Keratinocyte (primary cell): ENCODE data around the gene ACSS1.

Experiments
- CTCF ChIP-seq, 3 experiments: IDR thresholded peaks in 1 of 3; conservative IDR thresholded peaks in 1 of 3; optimal IDR thresholded peaks in 1 of 3; 2 replicates in 2 of 3; 3 replicates in 1 of 3; pipeline versions ENCODE3 to v1.5.1; 2011; ENCODE audit warnings: low read length in 3 of 3, mild to moderate bottlenecking in 3 of 3, moderate library complexity in 2 of 3, control low read depth in 1 of 3, inconsistent platforms in 1 of 3; ENCODE audit not compliant: insufficient read depth in 2 of 3; ENCODE audit errors: extremely low read depth in 1 of 3
- EZH2 ChIP-seq: IDR thresholded peaks from one replicate; pipeline ENCODE4 v1.6.1; 2012; ENCODE audit warnings: inconsistent platforms, mild to moderate bottlenecking, low read length, moderate library complexity

GRCh38 chr20:25078662-25079061 is 20.7 kb upstream of the ACSS1 start:
- no peak for TF ChIP-seq CTCF (optimal IDR thresholded peaks at IDR 0.05 in 1 of 3, IDR thresholded peaks at IDR 0.05 in 1 of 3, conservative IDR thresholded peaks at IDR 0.05 in 1 of 3; ENCODE audit: extremely low read depth in 1 of 3, insufficient read depth in 2 of 3, low read length in 3 of 3)
- no peak for TF ChIP-seq EZH2
